GM18498 (cell line): Measurements from ENCODE around the gene TTC38.

ENCODE experiments used
- ATAC-seq: cut with Tn5 transposase; IDR thresholded peaks from one replicate; pipeline ENCODE4 v1.9.1; 2021; ENCODE audit warnings: mild to moderate bottlenecking, moderate library complexity; ENCODE audit not compliant: unreplicated experiment

The TTC38 gene

DNA sequence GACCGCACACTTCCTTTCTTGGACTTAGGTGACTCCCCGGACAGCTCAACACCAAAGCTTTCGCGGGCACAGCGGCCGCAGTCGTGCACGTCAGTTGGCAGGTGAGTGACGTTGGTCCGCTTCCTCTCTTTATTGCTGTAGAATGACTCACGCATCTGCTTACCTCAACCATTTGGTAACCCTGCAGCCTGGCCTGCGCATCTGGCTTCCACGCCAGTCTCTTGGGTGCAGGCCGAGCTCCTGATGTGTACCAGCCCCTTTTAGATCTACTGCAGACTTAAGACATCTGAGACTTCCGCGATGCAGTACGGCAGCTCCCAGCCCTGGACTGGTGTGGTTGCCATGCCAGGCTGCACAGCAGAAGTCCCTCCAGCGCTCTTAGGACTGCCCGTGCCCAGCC is 55.4 kb downstream of the TTC38 start:
- ATAC-seq, result no peak

DNA sequence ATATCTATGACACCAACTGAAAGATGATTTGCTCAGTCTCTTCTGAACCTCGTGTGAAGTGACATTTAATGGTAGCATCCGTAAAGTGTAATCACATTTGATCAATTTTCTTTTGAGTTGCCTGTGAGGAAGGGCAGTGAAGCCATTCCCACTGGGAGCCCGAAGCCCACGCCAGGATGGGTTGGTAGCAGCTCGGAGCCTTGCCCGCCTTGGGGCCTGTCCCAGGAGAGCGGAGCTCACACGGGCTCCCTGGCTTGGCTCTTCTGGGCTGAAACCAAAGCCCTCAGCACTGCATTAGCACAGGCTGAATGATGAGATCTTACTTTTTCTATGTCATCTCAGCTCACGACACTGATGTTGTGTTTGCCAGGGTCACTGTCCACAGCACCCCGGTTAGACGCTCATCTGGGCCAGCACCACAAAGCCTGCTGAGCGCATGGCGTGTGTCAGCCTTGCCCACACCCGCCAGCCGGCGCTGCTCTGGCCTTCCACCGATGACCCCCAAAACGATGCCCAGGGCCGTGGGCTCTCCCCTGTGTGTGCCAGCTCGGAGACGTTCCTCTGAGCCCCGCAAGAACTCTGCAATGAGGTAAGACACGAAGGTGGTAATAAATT is 58.4 kb downstream of the TTC38 start:
- ATAC-seq, result no peak

DNA sequence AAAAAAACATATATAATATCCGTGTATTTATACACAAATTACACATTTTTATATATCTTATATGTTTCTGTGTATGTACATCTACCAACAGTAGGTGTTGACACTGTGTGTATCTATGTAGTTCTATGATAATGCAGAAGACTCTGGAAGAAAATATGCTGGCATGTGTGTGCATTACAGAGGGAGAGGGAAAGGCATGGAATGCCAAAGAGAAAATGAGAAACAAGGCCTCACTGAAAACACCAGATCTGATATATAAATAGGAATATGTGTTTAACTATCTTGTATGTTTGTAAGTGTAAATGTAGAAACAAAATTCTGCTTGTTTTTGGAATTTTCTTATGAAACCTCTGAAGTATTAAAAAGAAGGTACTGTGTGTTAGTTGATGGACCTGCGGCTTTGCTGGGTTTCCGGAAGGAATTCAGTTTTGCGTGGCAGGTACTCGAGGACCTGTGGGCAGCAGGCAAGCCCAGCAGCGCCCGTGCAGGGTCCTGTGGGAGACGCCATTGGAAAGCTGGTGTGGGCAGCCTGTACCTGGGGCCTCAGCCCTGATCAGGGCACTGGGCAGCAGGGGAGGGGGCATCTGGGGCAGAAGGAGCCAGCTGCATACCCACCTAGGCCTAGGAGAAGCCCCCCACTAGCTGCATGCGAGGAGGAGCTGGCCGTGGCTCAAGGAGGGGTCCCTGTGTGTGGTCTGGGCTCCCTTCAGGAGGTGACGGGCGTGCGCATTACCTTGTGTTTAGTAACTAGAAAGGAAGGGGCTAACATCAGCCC is 60.1 kb downstream of the TTC38 start:
- no peak for ATAC-seq

DNA sequence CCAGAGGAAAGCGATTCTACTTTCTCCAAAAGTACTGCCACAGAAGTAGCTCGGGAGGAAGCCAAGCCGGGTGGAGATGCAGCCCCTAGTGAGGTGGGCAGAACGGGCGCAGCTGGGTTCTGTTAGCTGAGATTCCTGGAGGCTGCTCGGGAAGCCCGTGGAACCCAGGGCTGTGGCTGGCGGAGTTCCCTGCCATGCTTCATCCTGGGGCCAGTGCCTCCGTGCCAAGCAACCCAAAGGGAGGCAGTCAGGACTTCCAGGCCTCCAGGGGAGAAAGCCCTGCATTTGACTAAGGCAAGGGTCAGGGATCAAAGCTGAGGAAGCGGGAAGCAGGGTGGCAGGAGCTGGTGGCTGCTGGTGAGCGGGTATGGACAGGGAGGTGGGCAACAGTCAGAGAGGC is 61.0 kb downstream of the TTC38 start:
- no peak for ATAC-seq

DNA sequence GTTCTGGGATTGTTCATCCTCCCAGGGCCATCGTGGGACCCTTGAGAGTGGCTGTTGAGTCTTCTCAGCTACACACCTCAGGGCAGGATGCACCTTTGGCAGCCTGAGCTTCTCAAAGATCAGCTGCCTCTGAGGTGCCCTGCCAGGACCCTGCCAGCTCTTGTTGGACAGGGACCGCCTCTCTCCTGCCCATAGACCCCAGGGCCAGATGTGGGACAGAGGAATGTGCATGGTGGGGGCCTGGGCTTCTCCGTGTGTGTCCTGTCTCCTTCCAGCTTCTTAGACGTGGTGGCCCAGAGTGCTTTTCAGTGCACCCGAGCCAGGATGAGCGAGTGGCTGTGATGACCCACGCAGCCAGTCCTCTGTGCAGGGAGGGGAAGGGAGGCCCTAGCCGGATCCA is 61.8 kb downstream of the TTC38 start:
- no peak for ATAC-seq

DNA sequence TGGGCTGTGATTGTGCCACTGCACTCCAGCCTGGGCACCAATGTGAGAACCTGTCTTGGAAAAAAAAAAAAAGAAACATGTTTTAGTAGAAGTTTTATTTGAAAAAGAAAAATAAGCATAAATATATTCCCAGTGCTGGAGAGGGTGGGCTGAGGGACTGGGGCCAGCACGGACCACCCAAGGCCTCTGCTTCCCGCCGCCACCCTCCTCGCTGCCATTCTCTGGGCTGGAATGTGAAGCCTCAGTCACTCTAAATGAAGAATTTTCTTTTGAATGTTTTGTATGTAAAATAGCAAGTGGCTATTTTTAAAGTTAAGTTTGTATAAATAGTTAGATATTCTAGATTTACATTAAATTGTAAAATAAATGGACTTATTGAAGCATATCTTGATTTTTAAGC is 62.6 kb downstream of the TTC38 start:
- ATAC-seq, result no peak

DNA sequence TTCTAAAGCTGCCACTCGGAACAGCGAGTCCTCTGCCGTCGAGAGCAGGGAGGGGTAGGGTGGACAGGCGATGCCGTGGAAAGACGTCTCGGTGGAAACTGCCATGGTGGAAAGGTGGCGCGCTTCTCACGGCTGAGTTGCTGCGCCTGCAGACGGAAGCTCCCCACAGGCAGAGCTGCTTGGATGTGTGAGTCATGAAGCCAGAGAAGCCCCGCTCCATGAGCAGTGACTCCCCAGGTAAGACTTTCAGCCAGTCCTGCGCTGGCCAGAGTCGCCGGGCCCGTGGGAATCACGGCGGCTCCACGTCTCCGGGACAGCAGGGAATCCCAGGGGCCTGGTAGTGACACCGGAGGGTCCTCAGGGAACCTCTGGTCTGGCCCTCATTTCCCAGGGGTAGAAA is 63.7 kb downstream of the TTC38 start:
- ATAC-seq, result no peak

DNA sequence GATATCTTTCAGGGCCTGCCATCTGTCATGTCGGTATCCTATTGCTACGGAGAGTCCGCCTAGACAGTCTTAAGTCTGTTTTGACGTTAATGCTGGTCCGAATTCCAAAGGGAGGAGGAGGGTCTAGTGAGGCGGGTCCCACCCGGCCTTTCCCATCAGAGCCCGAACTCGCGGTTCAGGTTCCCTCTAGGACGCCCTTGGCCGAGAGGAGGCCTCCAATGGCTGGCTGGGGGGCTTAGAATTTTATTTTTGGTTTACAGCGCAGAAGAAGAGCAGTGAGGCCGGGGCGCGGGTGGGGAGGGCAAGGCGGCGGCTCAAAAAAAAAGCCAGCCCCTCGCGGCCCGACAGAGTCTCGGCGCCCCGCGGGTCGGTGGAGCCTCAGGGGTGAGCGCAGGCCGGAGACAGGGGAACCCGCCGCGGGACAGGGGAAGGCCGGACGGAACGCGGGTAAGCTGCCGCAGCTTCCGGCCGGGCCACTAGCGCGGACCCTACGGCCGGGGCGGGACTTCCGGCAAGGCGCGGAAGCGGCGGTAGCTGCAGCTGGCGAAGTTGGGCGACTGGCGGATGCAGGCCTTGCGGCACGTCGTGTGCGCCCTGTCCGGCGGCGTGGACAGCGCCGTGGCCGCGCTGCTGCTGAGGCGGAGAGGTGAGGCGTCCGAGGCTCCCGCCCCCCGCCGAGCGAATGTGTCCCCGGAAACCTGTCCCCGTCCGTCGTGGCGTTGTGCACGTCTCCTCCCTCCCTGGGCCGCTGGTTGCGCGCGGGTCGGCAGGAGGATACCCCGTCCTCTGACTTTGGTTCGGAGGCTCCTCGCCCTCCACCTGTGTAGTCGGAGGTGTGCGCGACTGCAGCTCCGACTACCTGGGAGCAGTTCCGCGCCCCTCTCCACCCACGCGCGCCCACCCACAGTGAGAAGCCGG is 67.7 kb downstream of the TTC38 start, which contains the start of gene TRMU:
Gene TRMU, plus strand, starts transcription at position 514 of the 918 bp plus-strand sequence. Its CDS starts 51 bp downstream, at position 565.
- ATAC-seq, result peak; percentile 88

DNA sequence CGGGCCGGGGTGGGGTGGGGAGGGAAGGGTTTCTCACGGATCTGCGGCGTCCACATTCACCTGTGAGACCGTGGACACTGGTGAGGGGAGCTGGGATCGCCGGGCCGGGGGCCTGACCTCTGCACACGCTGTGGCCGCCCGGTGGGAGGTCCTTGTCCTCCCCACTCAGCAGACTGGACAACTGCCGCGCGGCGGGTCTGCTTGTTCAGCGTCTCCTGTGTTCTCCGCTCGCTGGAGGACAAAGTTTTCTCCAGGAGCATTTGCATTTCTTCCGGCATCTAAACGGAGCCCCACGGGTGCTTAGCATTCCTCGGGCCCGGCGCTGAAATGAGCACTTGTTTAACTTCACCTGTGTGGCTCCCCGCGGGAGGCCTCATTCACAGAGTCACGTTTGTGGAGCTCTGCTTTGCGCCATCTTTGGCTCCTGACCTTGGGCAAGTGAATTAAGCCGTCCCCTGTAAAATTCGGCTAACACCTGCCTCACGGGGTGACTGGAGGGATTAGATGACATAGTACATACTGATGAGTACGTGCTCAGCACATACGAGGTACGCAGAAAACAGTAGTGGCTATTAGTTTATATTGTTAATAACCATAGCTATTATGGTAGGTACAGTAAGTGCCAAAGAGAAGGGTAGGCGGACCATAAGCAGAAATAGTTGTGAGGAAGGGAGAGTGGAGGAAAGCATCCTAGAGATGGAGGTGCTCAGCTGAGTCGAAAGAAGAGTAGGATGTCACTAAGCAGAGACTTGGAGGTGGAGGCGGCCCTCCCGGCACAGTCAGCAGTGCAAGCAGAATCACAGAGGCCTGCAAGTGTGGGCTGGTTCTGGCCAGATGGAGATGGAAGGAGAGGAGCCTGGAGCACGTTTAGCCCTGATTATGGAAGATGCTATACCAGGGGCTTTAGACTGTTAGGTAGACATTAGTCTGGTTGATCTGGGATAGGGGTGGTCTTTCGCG is 68.6 kb downstream of the TTC38 start:
- peak; percentile 21 for ATAC-seq

DNA sequence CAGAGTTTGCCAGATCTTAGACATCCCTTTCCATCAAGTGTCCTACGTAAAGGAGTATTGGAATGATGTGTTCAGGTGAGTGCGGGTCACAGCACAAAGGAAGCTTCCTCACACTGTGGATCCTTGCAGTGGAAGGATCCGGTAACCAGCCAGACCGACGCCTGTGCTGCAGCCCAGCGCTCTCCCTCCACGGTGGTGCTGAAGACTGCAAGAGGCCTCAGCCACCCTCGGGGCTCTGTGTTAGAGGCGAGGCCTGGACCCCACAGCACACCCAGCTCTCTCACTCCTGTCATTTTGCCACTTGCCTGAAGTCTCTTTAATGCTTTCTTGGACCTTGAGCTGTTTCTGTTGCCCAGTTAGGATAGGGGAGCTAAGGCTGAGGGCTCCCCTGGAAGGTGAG is 70.1 kb downstream of the TTC38 start:
- ATAC-seq, result no peak

DNA sequence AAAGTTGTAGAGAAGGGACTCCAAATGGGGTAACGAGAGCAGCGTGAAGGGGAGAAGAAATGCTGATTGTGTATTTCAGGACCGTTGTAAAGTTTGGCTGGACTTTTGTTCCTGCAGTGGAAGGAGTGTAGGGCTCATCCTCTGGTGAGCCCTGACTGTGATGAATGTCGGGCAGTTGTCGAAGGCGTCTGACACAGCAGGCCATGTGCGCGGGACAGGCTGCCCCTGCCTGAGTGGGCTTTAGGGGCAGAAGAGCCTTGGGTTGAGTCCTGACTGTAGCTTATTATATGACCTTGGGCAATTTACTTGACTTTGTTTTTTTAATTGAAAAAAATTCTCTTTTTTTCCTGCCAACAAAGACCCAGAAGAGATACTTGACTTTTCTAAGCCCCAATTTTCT is 70.8 kb downstream of the TTC38 start:
- no peak for ATAC-seq

DNA sequence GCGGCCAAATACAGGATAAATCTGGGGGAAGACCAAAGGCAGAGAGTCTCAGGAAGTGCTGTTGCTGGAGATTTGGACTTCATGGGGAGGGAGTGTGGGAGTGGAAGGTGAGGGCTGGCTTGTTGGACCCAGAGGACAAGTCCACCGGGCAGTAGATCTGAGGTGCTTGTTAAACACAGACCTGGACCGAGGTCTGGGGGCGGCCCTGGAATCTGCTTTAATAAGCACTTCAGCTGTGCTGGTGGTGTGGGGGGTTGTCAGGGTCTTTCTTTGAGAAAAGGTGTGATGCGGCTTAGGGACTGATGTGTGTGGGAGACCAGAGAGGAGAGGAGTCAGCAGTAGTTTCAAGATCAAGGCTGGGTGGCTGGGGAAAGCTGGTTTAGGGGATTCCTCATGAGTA is 72.1 kb downstream of the TTC38 start:
- ATAC-seq, result no peak

DNA sequence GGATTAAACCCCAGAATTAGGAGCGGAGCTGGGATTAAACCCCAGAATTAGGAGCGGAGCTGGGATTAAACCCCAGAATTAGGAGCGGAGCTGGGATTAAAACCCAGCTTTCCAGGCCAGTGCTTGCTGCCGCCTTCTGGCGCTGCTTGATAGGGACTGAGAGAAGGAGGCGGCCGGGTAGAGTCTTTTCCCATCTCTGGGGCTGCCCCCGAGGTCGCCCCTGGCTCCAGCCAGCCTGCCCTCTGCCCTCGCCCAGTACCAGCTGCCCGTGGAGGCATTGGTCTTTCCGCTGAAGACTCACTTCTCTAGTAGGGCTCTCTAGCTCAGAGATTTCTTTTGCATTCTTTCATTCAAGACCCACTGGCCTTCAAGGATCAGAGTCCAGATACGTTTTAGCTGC is 72.9 kb downstream of the TTC38 start:
- no peak for ATAC-seq
